HepG2 (cell line): ENCODE data around the gene COMMD9. TPM values are rescaled to one million over a fixed set of nuclear protein-coding genes. Genes with fewer than 3 reads are reported as not detected.

ENCODE experiments used
- ARID5B ChIP-seq: IDR thresholded peaks from 2 replicates; pipeline ENCODE4 v1.4.0; 2020; ENCODE audit warnings: mild to moderate bottlenecking, missing genetic modification reagents
- ASH2L ChIP-seq: fragments of 300-600, 200-600 bp; sonication (generic); IDR thresholded peaks from 2 replicates; pipeline ENCODE4 v1.7.0; 2017; ENCODE audit warnings: low read depth, mild to moderate bottlenecking, moderate library complexity, mixed read lengths, low read length; ENCODE audit not compliant: insufficient read length
- DZIP1 ChIP-seq: sonication (generic); formaldehyde crosslinking; IDR thresholded peaks from 2 replicates; pipeline ENCODE4 v1.5.0; 2020; ENCODE audit warnings: mild to moderate bottlenecking, missing genetic modification reagents
- GFI1 ChIP-seq: sonication (generic); formaldehyde crosslinking; IDR thresholded peaks from 2 replicates; pipeline ENCODE4 v1.5.0; 2020; ENCODE audit warnings: missing genetic modification reagents, mild to moderate bottlenecking, borderline replicate concordance
- HNF1B ChIP-seq: sonication (generic); formaldehyde crosslinking; IDR thresholded peaks from 2 replicates; pipeline ENCODE4 v1.5.1; 2020; ENCODE audit warnings: mild to moderate bottlenecking, moderate library complexity, missing genetic modification reagents
- IRF2 ChIP-seq: IDR thresholded peaks from 2 replicates; pipeline ENCODE4 v1.6.1; 2018; ENCODE audit warnings: missing genetic modification reagents, missing compliant biosample characterization
- NFKB2 ChIP-seq: sonication (generic); formaldehyde crosslinking; IDR thresholded peaks from 2 replicates; pipeline ENCODE4 v1.4.0; 2020; ENCODE audit warnings: missing genetic modification reagents, borderline replicate concordance
- PAXIP1 ChIP-seq: sonication (generic); formaldehyde crosslinking; conservative IDR thresholded peaks from 2 replicates; pipeline ENCODE4 v1.4.0; 2020; ENCODE audit warnings: mild to moderate bottlenecking, missing genetic modification reagents, moderate library complexity
- POLR2G ChIP-seq: fragments of 200-400 bp; formaldehyde crosslinking; IDR thresholded peaks from 2 replicates; pipeline ENCODE4 v1.6.1; 2018; ENCODE audit warnings: mild to moderate bottlenecking, low read depth, low read length, moderate library complexity
- RFX1 ChIP-seq: fragments of 450-650 bp; IDR thresholded peaks from 2 replicates; pipeline ENCODE4 v1.6.1; 2017
- SNAPC2 ChIP-seq: sonication (generic); formaldehyde crosslinking; IDR thresholded peaks from 2 replicates; pipeline ENCODE4 v1.8.1; 2022; ENCODE audit warnings: mild to moderate bottlenecking, missing genetic modification reagents
- STAT5B ChIP-seq: sonication (generic); formaldehyde crosslinking; IDR thresholded peaks from 2 replicates; pipeline ENCODE4 v1.4.0; 2020; ENCODE audit warnings: missing genetic modification reagents
- TFDP1 ChIP-seq: IDR thresholded peaks from 2 replicates; pipeline ENCODE4 v1.6.1; 2016; ENCODE audit warnings: missing compliant biosample characterization, missing genetic modification reagents, borderline replicate concordance
- ZFP37 ChIP-seq: sonication (generic); formaldehyde crosslinking; IDR thresholded peaks from 2 replicates; pipeline ENCODE4 v1.4.0; 2020; ENCODE audit warnings: missing genetic modification reagents, borderline replicate concordance
- ZFP62 ChIP-seq: sonication (generic); formaldehyde crosslinking; IDR thresholded peaks from 2 replicates; pipeline ENCODE4 v1.4.0; 2020; ENCODE audit warnings: missing genetic modification reagents
- ZNF331 ChIP-seq: sonication (generic); formaldehyde crosslinking; IDR thresholded peaks from 2 replicates; pipeline ENCODE4 v1.4.0; 2020; ENCODE audit warnings: missing genetic modification reagents
- polyA plus RNA-seq, 8 experiments: library from polyadenylated mRNA; depleted of rRNA in 3 of 8; stranded (reverse) in 7 of 8; unstranded in 1 of 8; fragments of >200 nt; fragmentation: Illumina TruSeq in 4 of 8; extraction: Trizol in 4 of 8; gene quantifications; 2 replicates each; pipeline versions ENCODE4 v1.2.1 to v1.2.3, GENCODE V29; 2011 to 2016; ENCODE audit warnings: low read depth in 4 of 8, missing spikeins in 1 of 8, mixed read lengths in 1 of 8; ENCODE audit not compliant: insufficient read depth in 1 of 8
- total RNA-seq, 5 experiments: library from RNA; depleted of rRNA; stranded (reverse); fragments of >200 nt; fragmentation: Illumina TruSeq; extraction: Trizol; gene quantifications; 2 replicates each; pipeline ENCODE4 v1.2.3, GENCODE V29; 2016; ENCODE audit warnings: low read depth in 1 of 5

COMMD9 gene
- total and polyA plus RNA-seq, 2 of the 13 experiments (the other 11 are each of a cell fraction or from before 2014, with no cell fraction given), result 47.3 to 76.7 TPM

GRCh38 chr11:36289226-36289852, at the start of gene COMMD9 (continued):
- TF ChIP-seq PAXIP1 (peak; percentile 29; the same call in 1 of the 2 replicates), ASH2L (peak; percentile 66), GFI1 (no peak), ZNF331 (CRISPR knock-in tag) (peak; percentile 88), IRF2 (peak; percentile 99), POLR2G (peak; percentile 85), ZFP62 (CRISPR knock-in tag) (no peak), NFKB2 (CRISPR knock-in tag) (peak; percentile 63; the same call in 1 of the 2 replicates), SNAPC2 (CRISPR knock-in tag) (no peak), STAT5B (CRISPR knock-in tag) (no peak), HNF1B (CRISPR knock-in tag) (peak; percentile 83; the same call in 1 of the 2 replicates), DZIP1 (no peak), TFDP1 (no peak), ZFP37 (CRISPR knock-in tag) (no peak), RFX1 (no peak), ARID5B (CRISPR knock-in tag) (peak; percentile 57; the same call in 1 of the 2 replicates)
